NB4 (cell line): ENCODE data around the gene PPFIBP2.

ENCODE experiments used
- POLR2A ChIP-seq: IDR thresholded peaks from 2 replicates; pipeline ENCODE4 v1.6.1; 2011; ENCODE audit warnings: mild to moderate bottlenecking; ENCODE audit not compliant: insufficient read length; ENCODE audit errors: extremely low read depth
- TF ChIP-seq, protein P1 (sequence below): IDR thresholded peaks from one replicate; pipeline ENCODE4 v1.5.1; 2012; ENCODE audit warnings: low read depth, low read length

DNA sequence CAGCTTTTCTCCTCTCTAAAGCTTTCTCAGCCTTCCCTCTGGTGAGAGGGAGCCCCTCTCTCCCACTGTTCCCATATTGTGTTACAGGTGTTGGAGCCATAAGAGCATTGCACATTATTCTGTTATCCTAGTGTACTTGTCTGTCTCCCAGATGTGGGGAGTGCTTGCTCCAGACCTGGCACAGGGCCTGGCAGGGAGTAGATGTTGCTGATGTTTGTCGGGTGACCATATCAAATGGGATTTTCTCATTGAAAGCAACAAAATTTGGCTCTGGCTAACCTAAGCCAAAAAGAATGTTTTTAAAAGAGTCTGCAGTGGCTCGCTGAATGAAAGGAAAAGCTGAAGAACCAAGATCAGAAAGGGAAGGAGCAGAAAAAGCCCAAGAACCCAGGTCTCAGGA lies 118.4 kb downstream of the PPFIBP2 start:
- TF ChIP-seq, protein P1, sequence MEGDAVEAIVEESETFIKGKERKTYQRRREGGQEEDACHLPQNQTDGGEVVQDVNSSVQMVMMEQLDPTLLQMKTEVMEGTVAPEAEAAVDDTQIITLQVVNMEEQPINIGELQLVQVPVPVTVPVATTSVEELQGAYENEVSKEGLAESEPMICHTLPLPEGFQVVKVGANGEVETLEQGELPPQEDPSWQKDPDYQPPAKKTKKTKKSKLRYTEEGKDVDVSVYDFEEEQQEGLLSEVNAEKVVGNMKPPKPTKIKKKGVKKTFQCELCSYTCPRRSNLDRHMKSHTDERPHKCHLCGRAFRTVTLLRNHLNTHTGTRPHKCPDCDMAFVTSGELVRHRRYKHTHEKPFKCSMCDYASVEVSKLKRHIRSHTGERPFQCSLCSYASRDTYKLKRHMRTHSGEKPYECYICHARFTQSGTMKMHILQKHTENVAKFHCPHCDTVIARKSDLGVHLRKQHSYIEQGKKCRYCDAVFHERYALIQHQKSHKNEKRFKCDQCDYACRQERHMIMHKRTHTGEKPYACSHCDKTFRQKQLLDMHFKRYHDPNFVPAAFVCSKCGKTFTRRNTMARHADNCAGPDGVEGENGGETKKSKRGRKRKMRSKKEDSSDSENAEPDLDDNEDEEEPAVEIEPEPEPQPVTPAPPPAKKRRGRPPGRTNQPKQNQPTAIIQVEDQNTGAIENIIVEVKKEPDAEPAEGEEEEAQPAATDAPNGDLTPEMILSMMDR: no peak
- no peak for TF ChIP-seq POLR2A
